BJ (cell line): ENCODE measurements around the gene HLA-DQA1. TPM values are rescaled to one million over a fixed set of nuclear protein-coding genes. Genes with fewer than 3 reads are reported as not detected.
"Not testable (repeated sequence)": the region's sequence is repeated elsewhere in the genome, so short reads cannot be mapped to it uniquely, and the experiment has no call there.

Experiments used
- CTCF ChIA-PET: fragments of 350-600 bp; formaldehyde crosslinking; extraction: SDS; loops from one replicate; lab custom pipeline; 2021; ENCODE audit warnings: antibody characterized with exemption, inconsistent platforms; lab: Yijun Ruan, JAX
- POLR2A ChIA-PET: fragments of 300-600 bp; sonication (Branson Sonifier 250); formaldehyde crosslinking; extraction: SDS; loops from one replicate; lab custom pipeline; 2021; ENCODE audit warnings: antibody characterized with exemption; lab: Charles Lee
- DNase-seq: peaks from one replicate; pipeline ENCODE4 v3.0.0-alpha.2; 2011; ENCODE audit warnings: low read depth
- H3K27me3 ChIP-seq: 2 replicates; pipeline ENCODE4 v1.6.0; 2011; ENCODE audit warnings: low read length; ENCODE audit not compliant: control insufficient read depth, insufficient read depth
- H3K36me3 ChIP-seq: 2 replicates; pipeline ENCODE4 v1.5.1; 2011; ENCODE audit warnings: low read length; ENCODE audit not compliant: control insufficient read depth, insufficient read depth
- H3K4me3 ChIP-seq: 2 replicates; pipeline ENCODE4 v1.5.1; 2011; ENCODE audit warnings: low read depth, mild to moderate bottlenecking, control low read depth, low read length
- polyA plus RNA-seq: library from polyadenylated mRNA; depleted of rRNA; stranded (reverse); fragments of >200 nt; gene quantifications from 2 replicates; pipeline ENCODE4 v1.2.3, GENCODE V29; 2011
- TF ChIP-seq, protein P1 (sequence below): IDR thresholded peaks from 2 replicates; pipeline ENCODE4 v1.5.1; 2011; ENCODE audit warnings: low read depth, mild to moderate bottlenecking, control low read depth, inconsistent platforms, low read length, moderate library complexity; ENCODE audit not compliant: insufficient read depth

Gene HLA-DQA1
- polyA plus RNA-seq, 1 experiment = not detected

- Histone ChIP-seq H3K36me3 (no peaks in the 10 kb centered on the region), H3K4me3 (no peak overlapping the region), H3K27me3 (no peaks in the 10 kb centered on the region)
- DNase-seq = no peak
- TF ChIP-seq, protein P1, sequence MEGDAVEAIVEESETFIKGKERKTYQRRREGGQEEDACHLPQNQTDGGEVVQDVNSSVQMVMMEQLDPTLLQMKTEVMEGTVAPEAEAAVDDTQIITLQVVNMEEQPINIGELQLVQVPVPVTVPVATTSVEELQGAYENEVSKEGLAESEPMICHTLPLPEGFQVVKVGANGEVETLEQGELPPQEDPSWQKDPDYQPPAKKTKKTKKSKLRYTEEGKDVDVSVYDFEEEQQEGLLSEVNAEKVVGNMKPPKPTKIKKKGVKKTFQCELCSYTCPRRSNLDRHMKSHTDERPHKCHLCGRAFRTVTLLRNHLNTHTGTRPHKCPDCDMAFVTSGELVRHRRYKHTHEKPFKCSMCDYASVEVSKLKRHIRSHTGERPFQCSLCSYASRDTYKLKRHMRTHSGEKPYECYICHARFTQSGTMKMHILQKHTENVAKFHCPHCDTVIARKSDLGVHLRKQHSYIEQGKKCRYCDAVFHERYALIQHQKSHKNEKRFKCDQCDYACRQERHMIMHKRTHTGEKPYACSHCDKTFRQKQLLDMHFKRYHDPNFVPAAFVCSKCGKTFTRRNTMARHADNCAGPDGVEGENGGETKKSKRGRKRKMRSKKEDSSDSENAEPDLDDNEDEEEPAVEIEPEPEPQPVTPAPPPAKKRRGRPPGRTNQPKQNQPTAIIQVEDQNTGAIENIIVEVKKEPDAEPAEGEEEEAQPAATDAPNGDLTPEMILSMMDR = no peak
- CTCF ChIA-PET = no interaction called here
- POLR2A ChIA-PET = no interaction called here
Measured at GRCh38 chr6:32639440-32640394, 2.5 kb downstream of the HLA-DQA1 start.

GRCh38 chr6:32641122-32641521 is 3.9 kb downstream of the HLA-DQA1 start:
- no peak overlapping the region for H3K4me3 ChIP-seq
- H3K27me3 ChIP-seq = no peaks in the 10 kb centered on the region
- CTCF ChIA-PET = no interaction called here
- no peak for DNase-seq
- POLR2A ChIA-PET = no interaction called here
- H3K36me3 ChIP-seq = no peaks in the 10 kb centered on the region
- TF ChIP-seq, protein P1 = no peak

DNA sequence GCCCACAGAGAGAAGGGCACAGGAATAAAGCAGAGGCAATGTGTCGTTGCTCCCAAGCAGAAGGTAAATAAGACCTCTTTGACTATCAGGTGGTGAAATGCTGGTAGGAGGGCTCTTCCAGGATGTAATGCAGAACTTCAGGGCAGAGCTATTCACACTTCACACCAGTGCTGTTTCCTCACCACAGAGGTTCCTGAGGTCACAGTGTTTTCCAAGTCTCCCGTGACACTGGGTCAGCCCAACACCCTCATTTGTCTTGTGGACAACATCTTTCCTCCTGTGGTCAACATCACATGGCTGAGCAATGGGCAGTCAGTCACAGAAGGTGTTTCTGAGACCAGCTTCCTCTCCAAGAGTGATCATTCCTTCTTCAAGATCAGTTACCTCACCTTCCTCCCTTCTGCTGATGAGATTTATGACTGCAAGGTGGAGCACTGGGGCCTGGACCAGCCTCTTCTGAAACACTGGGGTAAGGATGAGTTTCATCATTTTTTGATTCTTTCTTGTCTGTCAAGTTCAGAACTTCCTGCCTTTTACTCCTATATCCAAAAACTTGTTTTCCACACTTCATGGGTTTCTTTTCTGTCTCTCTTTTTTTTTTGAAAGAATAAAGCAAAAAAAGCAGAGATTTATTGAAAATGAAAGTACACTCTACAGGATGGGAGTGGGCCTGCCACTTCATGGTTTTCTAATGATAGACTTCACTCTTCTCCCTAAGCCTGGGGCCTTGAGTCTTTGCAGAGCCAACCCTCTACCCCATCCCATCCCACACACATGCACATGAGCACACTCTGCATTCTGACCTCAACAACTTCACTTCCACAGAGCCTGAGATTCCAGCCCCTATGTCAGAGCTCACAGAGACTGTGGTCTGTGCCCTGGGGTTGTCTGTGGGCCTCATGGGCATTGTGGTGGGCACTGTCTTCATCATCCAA is 4.8 kb downstream of the HLA-DQA1 start:
- H3K27me3 ChIP-seq, POLR2A ChIA-PET, H3K36me3 ChIP-seq, CTCF ChIA-PET, DNase-seq, H3K4me3 ChIP-seq: not testable (repeated sequence)

DNA sequence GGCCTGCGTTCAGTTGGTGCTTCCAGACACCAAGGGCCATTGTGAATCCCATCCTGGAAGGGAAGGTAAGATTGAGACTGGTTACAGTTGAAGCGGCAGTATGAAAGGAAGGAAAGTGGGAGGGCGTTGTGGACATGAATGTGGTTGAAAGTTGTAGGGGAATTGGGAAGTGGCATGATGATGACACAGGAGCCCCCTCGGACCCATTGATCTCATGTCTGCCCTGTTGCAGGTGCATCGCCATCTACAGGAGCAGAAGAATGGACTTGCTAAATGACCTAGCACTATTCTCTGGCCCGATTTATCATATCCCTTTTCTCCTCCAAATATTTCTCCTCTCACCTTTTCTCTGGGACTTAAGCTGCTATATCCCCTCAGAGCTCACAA is 5.5 kb downstream of the HLA-DQA1 start:
- Histone ChIP-seq H3K27me3 (no peaks in the 10 kb centered on the region), H3K4me3 (no peak overlapping the region), H3K36me3 (no peaks in the 10 kb centered on the region)
- TF ChIP-seq, protein P1 = no peak
- ChIA-PET POLR2A (no interaction called here), CTCF (no interaction called here)
- DNase-seq = no peak

DNA sequence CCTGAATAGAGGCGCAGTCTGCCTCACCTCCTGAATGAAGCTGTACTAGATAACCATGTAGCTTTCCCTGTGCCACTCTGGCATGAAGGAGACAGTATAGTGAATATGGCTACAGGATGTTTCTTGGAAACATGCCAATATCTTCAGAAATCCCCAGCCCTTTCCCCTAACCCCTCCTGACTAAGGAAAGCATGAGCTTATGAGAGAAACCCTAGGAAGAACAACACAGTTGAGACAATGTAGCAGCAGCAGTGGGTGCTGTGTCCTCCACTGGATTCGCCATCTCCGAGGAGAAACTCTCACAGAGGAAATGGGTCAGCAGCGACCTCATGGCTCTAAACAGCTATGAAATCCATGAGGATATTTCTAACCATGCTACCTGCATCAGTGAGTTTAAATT is 6.7 kb downstream of the HLA-DQA1 start:
- CTCF ChIA-PET = no interaction called here
- TF ChIP-seq, protein P1 = no peak
- Histone ChIP-seq H3K4me3 (no peak overlapping the region), H3K36me3 (no peaks in the 10 kb centered on the region), H3K27me3 (no peaks in the 10 kb centered on the region)
- no peak for DNase-seq
- POLR2A ChIA-PET = no interaction called here
